ENCODE data around the gene BHLHA9. TPM values are rescaled to one million over a fixed set of nuclear protein-coding genes. Genes with fewer than 3 reads are reported as not detected.

Gene BHLHA9
- total and polyA plus RNA-seq, 9 of the 15 experiments (the other 6 are each of a cell fraction or from before 2014, with no cell fraction given), result not detected

DNA sequence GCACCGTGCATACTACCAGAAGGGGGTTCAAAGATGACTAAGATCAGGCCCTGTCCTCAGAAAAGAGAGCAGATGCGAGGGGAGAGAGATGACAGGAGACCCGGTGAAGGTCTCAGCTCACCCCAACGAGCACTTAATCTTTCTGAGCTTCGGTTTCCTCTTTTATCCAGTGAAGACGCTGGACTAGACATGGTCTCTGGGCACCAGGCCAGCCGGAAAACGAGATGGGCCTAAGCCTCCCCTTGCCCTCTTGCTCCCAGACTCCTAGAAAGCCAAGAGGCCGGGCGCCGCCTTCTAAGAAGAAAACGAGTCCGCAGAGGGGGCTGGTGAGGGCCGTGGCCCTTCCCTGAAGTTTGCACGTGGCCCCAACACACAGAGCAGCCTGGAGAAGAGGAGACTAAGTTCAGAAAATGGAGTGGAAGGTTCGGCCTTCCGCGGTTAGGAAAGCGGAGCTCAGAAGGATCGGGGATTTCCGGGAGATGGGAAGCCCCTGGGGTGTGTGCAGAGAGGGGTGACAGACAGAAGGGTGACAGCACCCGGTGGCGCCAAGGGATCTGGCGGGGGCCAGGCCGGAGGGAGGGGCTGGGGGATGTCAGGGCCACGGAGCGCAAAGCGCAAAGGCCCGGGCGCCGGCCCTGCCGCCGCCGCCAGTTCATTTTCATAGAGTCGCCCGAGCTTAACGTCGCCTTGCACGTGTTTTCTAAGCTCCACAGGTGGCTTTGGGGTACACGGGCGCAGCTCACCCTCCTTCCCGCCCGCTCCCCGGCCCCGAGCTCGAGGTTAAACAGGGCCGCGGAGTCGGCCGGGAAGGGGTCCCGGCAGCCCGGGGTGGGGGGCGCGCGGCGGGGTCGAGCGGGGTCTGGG lies 42.1 kb upstream of the BHLHA9 start (continued):
- TF ChIP-seq RCOR1 (IDR thresholded peaks at IDR 0.05; ENCODE audit: borderline replicate concordance in 1 of 2, low read depth in 2 of 2, low read length in 2 of 2) (no peak), NFE2 (IDR thresholded peaks at IDR 0.05; ENCODE audit: low read depth) (no peak), SMAD4 (CRISPR knock-in tag; conservative IDR thresholded peaks at IDR 0.05) (no peak), HNRNPL (IDR thresholded peaks at IDR 0.05; ENCODE audit: low read depth, low read length) (no peak), HMGXB4 (CRISPR knock-in tag; IDR thresholded peaks at IDR 0.05) (no peak), LARP7 (IDR thresholded peaks at IDR 0.05) (no peak)

DNA sequence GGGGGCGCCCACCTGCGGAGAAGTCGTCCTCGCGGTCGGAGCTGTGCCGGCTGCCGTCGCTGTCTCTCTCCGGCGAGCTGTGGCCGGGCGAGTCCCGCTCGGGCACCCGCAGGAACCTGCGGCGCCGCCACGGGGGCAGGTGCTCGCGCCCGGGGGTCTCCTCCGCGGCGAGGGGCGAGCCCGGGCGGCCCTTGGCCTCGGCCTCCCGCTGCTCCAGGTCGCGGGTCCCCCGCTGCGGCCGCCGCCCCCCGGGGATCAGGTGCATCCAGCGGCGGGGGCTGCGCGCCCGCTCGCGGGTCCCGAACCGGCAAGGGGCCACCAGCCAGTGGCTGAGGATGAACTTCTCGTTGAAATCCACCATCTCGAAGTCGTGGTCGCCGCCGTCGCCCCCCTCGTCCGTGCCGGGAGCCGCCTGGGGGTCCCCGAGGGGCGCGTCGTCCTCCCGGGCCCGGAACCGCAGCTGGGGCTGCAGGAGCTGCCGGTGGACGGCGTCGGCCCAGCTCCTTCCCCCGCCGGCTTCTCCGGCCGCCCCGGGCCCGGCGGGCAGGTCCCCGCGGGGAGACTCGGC lies 41.4 kb upstream of the BHLHA9 start:
- 1% methylated on average over 12 of the region's 79 CpGs for WGBS (ENCODE audit: insufficient coverage, low coverage, missing lambda C conversion rate)
- Histone ChIP-seq H3K9ac (ENCODE audit: insufficient read depth in 1 of 2, low read depth in 2 of 2, low read length in 2 of 2) (no peak overlapping the region), H3K9me1 (ENCODE audit: control insufficient read depth, insufficient read depth, low read length) (no peaks in the 10 kb centered on the region), H3K4me3 (no peak overlapping the region), H3K79me2 (ENCODE audit: control insufficient read depth, insufficient read depth, low read length) (no peaks in the 10 kb centered on the region), H3K4me1 (replicated peaks in 1 of 2; ENCODE audit: control insufficient read depth in 2 of 2, insufficient read depth in 2 of 2, low read length in 2 of 2) (peaks cover 0 to 22% of the 10 kb centered on the region in 2 experiments; a peak in 2 of 5 replicates), H2AFZ (ENCODE audit: low read depth, low read length) (no peak overlapping the region), H3K4me2 (ENCODE audit: insufficient read depth, low read length) (no peak overlapping the region), H3K27me3 (ENCODE audit: control insufficient read depth in 2 of 2, insufficient read depth in 2 of 2, low read length in 2 of 2) (peaks cover 0 to 39% of the 10 kb centered on the region in 2 experiments; a peak in 2 of 5 replicates), H3K36me3 (ENCODE audit: control insufficient read depth, insufficient read depth, low read length) (no peaks in the 10 kb centered on the region), H4K20me1 (replicated peaks; ENCODE audit: control insufficient read depth, insufficient read depth, low read length) (no peaks in the 10 kb centered on the region), H3K9me3 (replicated peaks; ENCODE audit: control insufficient read depth, insufficient read depth, low read depth, low read length) (no peaks in the 10 kb centered on the region), H3K27ac (ENCODE audit: extremely low read depth, low read depth, low read length) (no peak overlapping the region)
- FAIRE-seq, result no peak
- in situ Hi-C loops (cut with MboI) (no loop called here), intact Hi-C loops (cut with micrococcal nuclease) (no loop called here)
- DNase-seq (ENCODE audit: extremely low read depth in 1 of 4, low spot score in 3 of 4), result no peak
- ChIA-PET POLR2A (no interaction called here), CTCF (ENCODE audit: low intra/inter-chr PET ratio) (no interaction called here)
- BruUV-seq (replicated peaks), result no TSS peak
- ATAC-seq, result no peak
- TF ChIP-seq ZNF561 (CRISPR knock-in tag; conservative IDR thresholded peaks at IDR 0.05) (no peak), NFATC3 (IDR thresholded peaks at IDR 0.05) (no peak), CSDE1 (IDR thresholded peaks at IDR 0.05) (no peak), CBFA2T3 (IDR thresholded peaks at IDR 0.05) (no peak), ZZZ3 (IDR thresholded peaks at IDR 0.05) (no peak), ZNF24 (IDR thresholded peaks at IDR 0.05) (no peak), ZHX1 (conservative IDR thresholded peaks at IDR 0.05; ENCODE audit: low read length) (no peak), MBD1 (CRISPR knock-in tag; IDR thresholded peaks at IDR 0.05) (no peak), RAD21 (CRISPR knock-in tag; conservative IDR thresholded peaks at IDR 0.05 in 1 of 2, IDR thresholded peaks at IDR 0.05 in 1 of 2) (no peak)

Measured in K562 (cell line).